SK-N-SH (cell line): ENCODE measurements around the gene ASCL5.
A peak's percentile ranks its signal among the peaks of the same experiment; 100 is the strongest.

Experiments used
- TAF1 ChIP-seq: IDR thresholded peaks from 2 replicates; pipeline ENCODE4 v1.6.1; 2012; ENCODE audit warnings: low read depth, mild to moderate bottlenecking, low read length, moderate library complexity, borderline replicate concordance
- YY1 ChIP-seq: IDR thresholded peaks from 2 replicates; pipeline ENCODE4 v1.4.0; 2012; ENCODE audit warnings: low read depth, mild to moderate bottlenecking
- TF ChIP-seq, protein P1 (sequence below): fragments of 200-600 bp; sonication (generic); IDR thresholded peaks from 2 replicates; pipeline ENCODE4 v1.6.1; 2017; ENCODE audit warnings: antibody characterized with exemption, mild to moderate bottlenecking, moderate library complexity

- TF ChIP-seq, protein P1, sequence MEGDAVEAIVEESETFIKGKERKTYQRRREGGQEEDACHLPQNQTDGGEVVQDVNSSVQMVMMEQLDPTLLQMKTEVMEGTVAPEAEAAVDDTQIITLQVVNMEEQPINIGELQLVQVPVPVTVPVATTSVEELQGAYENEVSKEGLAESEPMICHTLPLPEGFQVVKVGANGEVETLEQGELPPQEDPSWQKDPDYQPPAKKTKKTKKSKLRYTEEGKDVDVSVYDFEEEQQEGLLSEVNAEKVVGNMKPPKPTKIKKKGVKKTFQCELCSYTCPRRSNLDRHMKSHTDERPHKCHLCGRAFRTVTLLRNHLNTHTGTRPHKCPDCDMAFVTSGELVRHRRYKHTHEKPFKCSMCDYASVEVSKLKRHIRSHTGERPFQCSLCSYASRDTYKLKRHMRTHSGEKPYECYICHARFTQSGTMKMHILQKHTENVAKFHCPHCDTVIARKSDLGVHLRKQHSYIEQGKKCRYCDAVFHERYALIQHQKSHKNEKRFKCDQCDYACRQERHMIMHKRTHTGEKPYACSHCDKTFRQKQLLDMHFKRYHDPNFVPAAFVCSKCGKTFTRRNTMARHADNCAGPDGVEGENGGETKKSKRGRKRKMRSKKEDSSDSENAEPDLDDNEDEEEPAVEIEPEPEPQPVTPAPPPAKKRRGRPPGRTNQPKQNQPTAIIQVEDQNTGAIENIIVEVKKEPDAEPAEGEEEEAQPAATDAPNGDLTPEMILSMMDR, result peak; percentile 21; the same call in 1 of the 2 replicates
- TF ChIP-seq TAF1 (no peak), YY1 (no peak)
Measured at GRCh38 chr1:201126832-201127754, at the start of gene ASCL5.
